K562 (cell line): ENCODE data around the gene WFDC6. TPM values are rescaled to one million over a fixed set of nuclear protein-coding genes. Genes with fewer than 3 reads are reported as not detected.

Source experiments
- ATAC-seq: fragments of 200-7000 bp; cut with Tn5 transposase; 3 replicates; pipeline ENCODE4 v1.9.1; 2020; ENCODE audit warnings: moderate library complexity
- BruUV-seq: library from RNA; stranded (reverse); fragments of 400-500 nt; replicated peaks from 2 replicates; lab custom pipeline; 2021; lab: Mats Ljungman, UMichigan
- CTCF ChIA-PET: fragments of 300-600 bp; formaldehyde crosslinking; extraction: SDS; loops from one replicate; lab custom pipeline; 2021; ENCODE audit warnings: low intra/inter-chr PET ratio; lab: Yijun Ruan, JAX
- POLR2A ChIA-PET: fragments of 300-600, 350-650 bp; sonication (Branson Sonifier 250); formaldehyde crosslinking; extraction: SDS; loops from one replicate; lab custom pipeline; 2021; ENCODE audit warnings: antibody characterized with exemption, inconsistent platforms; lab: Yijun Ruan, JAX
- DNase-seq, 4 experiments: peaks; one replicate each; pipeline versions ENCODE4 v3.0.0 to v3.0.0-alpha.2; 2011 to 2018; ENCODE audit warnings: low spot score in 3 of 4, mixed read lengths in 3 of 4; ENCODE audit errors: extremely low read depth in 1 of 4
- FAIRE-seq: peaks from 2 replicates; lab custom pipeline; 2011; peaks lifted over from hg19 to GRCh38; lab: Jason Lieb, UNC
- H2AFZ ChIP-seq: 2 replicates; pipeline ENCODE4 v1.6.0; 2011; ENCODE audit warnings: low read depth, low read length, control low read depth, inconsistent platforms
- H3K27ac ChIP-seq: fragments of 200-600 bp; 3 replicates; pipeline ENCODE4 v1.8.0; 2011; ENCODE audit warnings: low read depth, mild to moderate bottlenecking, control low read depth, inconsistent platforms, low read length, moderate library complexity, mixed read lengths; ENCODE audit errors: extremely low read depth
- H3K27me3 ChIP-seq, 2 experiments: fragments of 300-600 bp in 1 of 2; 2 replicates in 1 of 2; 3 replicates in 1 of 2; pipeline versions ENCODE4 v1.6.0 to v1.8.0; 2011; ENCODE audit warnings: inconsistent platforms in 2 of 2, low read length in 2 of 2, mild to moderate bottlenecking in 1 of 2, mixed read lengths in 1 of 2, moderate library complexity in 1 of 2; ENCODE audit not compliant: control insufficient read depth in 2 of 2, insufficient read depth in 2 of 2
- H3K36me3 ChIP-seq: fragments of 300-600 bp; 3 replicates; pipeline ENCODE4 v1.8.0; 2011; ENCODE audit warnings: mild to moderate bottlenecking, low read length, inconsistent platforms; ENCODE audit not compliant: control insufficient read depth, insufficient read depth
- H3K4me1 ChIP-seq, 2 experiments: fragments of 200-600 bp in 1 of 2; replicated peaks in 1 of 2; 2 replicates in 1 of 2; 3 replicates in 1 of 2; pipeline versions ENCODE4 v1.5.1 to v1.8.0; 2011; ENCODE audit warnings: inconsistent platforms in 2 of 2, low read length in 2 of 2, mild to moderate bottlenecking in 1 of 2, mixed read lengths in 1 of 2, moderate library complexity in 1 of 2; ENCODE audit not compliant: control insufficient read depth in 2 of 2, insufficient read depth in 2 of 2
- H3K4me2 ChIP-seq: 2 replicates; pipeline ENCODE4 v1.6.1; 2011; ENCODE audit warnings: low read length, control low read depth, inconsistent platforms, mixed read lengths; ENCODE audit not compliant: insufficient read depth
- H3K4me3 ChIP-seq: fragments of 200-600 bp; sonication (generic), shearing (Covaris generic); 2 replicates; pipeline ENCODE4 v1.5.1; 2016; ENCODE audit warnings: control low read depth, inconsistent platforms
- H3K79me2 ChIP-seq: fragments of 200-600 bp; 3 replicates; pipeline ENCODE4 v1.8.0; 2011; ENCODE audit warnings: low read length, inconsistent platforms; ENCODE audit not compliant: control insufficient read depth, insufficient read depth
- H3K9ac ChIP-seq, 2 experiments: 2 replicates each; pipeline versions ENCODE4 v1.6.0 to v1.6.1; 2011; ENCODE audit warnings: low read depth in 2 of 2, low read length in 2 of 2, control low read depth in 1 of 2, inconsistent platforms in 1 of 2, mild to moderate bottlenecking in 1 of 2, mixed read lengths in 1 of 2; ENCODE audit not compliant: insufficient read depth in 1 of 2
- H3K9me1 ChIP-seq: one replicate; pipeline ENCODE4 v1.6.0; 2011; ENCODE audit warnings: inconsistent platforms, mild to moderate bottlenecking, low read length, moderate library complexity; ENCODE audit not compliant: control insufficient read depth, insufficient read depth
- H3K9me3 ChIP-seq: replicated peaks from 2 replicates; pipeline ENCODE4 v1.5.1; 2011; ENCODE audit warnings: low read depth, low read length, inconsistent platforms; ENCODE audit not compliant: control insufficient read depth, insufficient read depth
- H4K20me1 ChIP-seq: replicated peaks from 2 replicates; pipeline ENCODE4 v1.6.1; 2011; ENCODE audit warnings: low read length, inconsistent platforms, mixed read lengths; ENCODE audit not compliant: control insufficient read depth, insufficient read depth
- ILF3 ChIP-seq: fragments of 450-650 bp; IDR thresholded peaks from 2 replicates; pipeline ENCODE4 v1.6.1; 2018; ENCODE audit warnings: antibody characterized with exemption, mild to moderate bottlenecking, moderate library complexity, borderline replicate concordance
- OTX1 ChIP-seq: fragments of 450-650 bp; formaldehyde crosslinking; IDR thresholded peaks from 2 replicates; pipeline ENCODE4 v1.4.0; 2022; ENCODE audit warnings: mild to moderate bottlenecking
- PBX2 ChIP-seq, 2 experiments: IDR thresholded peaks in 1 of 2; conservative IDR thresholded peaks in 1 of 2; 2 replicates each; pipeline ENCODE4 v1.6.1; 2016; ENCODE audit warnings: low read depth in 2 of 2, mild to moderate bottlenecking in 1 of 2, missing compliant biosample characterization in 1 of 2, missing genetic modification characterization in 1 of 2, moderate library complexity in 1 of 2
- SAFB ChIP-seq: fragments of 200-400 bp; formaldehyde crosslinking; IDR thresholded peaks from 2 replicates; pipeline ENCODE4 v1.6.1; 2017; ENCODE audit warnings: low read depth, low read length, borderline replicate concordance
- ZMIZ1 ChIP-seq, 2 experiments: fragments of 150-350 bp in 1 of 2; IDR thresholded peaks; 2 replicates each; pipeline ENCODE4 v1.6.1; 2012 to 2016; ENCODE audit warnings: low read depth in 2 of 2, low read length in 2 of 2, mild to moderate bottlenecking in 1 of 2, moderate library complexity in 1 of 2
- ZNF592 ChIP-seq: fragments of 450-650 bp; IDR thresholded peaks from 2 replicates; pipeline ENCODE4 v1.6.1; 2017; ENCODE audit warnings: antibody characterized with exemption, mild to moderate bottlenecking
- WGBS: fragments of 100-300 bp; shearing (Covaris generic); methylation state at CpG from one replicate; pipeline ENCODE4 v1.1.6; 2016; ENCODE audit warnings: low coverage, mixed read lengths; ENCODE audit not compliant: insufficient coverage; ENCODE audit errors: missing lambda C conversion rate; 5-methylcytosine and 5-hydroxymethylcytosine counted together
- in situ Hi-C: fragments of 300-500 bp; cut with MboI; formaldehyde crosslinking; loops from 4 replicates; pipeline ENCODE4 v1.15.0; 2018; ENCODE audit warnings: inconsistent platforms, mixed read lengths
- intact Hi-C: fragments of 100-400 bp; cut with micrococcal nuclease; formaldehyde crosslinking; loops from 2 replicates; pipeline ENCODE4 v1.14.2; 2022
- polyA plus RNA-seq, 8 experiments: library from polyadenylated mRNA; depleted of rRNA in 4 of 8; stranded (reverse) in 5 of 8; unstranded in 3 of 8; fragments of >200 nt; fragmentation: Nextera tagmentation in 2 of 8; fragmentation: Illumina TruSeq in 1 of 8; extraction: Ambion mirVana in 2 of 8; extraction: Trizol in 1 of 8; gene quantifications; 2 replicates each; pipeline versions ENCODE4 v1.2.1 to v1.2.3, GENCODE V29; 2011 to 2014; ENCODE audit warnings: inconsistent platforms in 1 of 8, missing spikeins in 1 of 8
- total RNA-seq, 7 experiments: library from RNA; depleted of rRNA in 6 of 7; stranded (reverse); fragments of >200 nt in 6 of 7; fragmentation: Illumina TruSeq in 2 of 7; extraction: Trizol in 2 of 7; gene quantifications; 2 replicates each; pipeline versions ENCODE4 v1.2.1 to v1.2.3, GENCODE V29; 2011 to 2021; ENCODE audit warnings: low replicate concordance in 1 of 7

Gene WFDC6
- total and polyA plus RNA-seq, 9 of the 15 experiments (the other 6 are each of a cell fraction or from before 2014, with no cell fraction given) = not detected

GRCh38 chr20:45576995-45577394 is 37.7 kb upstream of the WFDC6 start:
- no TSS peak for BruUV-seq
- in situ Hi-C loops = no loop called here
- Histone ChIP-seq H3K27me3 (peaks cover 5 to 8% of the 10 kb centered on the region in 2 experiments; a peak in 3 of 5 replicates), H4K20me1 (no peaks in the 10 kb centered on the region), H3K36me3 (no peaks in the 10 kb centered on the region), H3K4me3 (no peak overlapping the region), H3K9me3 (no peaks in the 10 kb centered on the region), H3K4me2 (no peak overlapping the region), H3K27ac (no peak overlapping the region), H3K4me1 (no peaks in the 10 kb centered on the region), H3K9me1 (no peaks in the 10 kb centered on the region), H3K9ac (no peak overlapping the region), H2AFZ (no peak overlapping the region), H3K79me2 (no peaks in the 10 kb centered on the region)
- WGBS = 0% methylated on average over 2 of the region's 2 CpGs
- FAIRE-seq (no peak), DNase-seq (no peak), ATAC-seq (no peak)
- intact Hi-C loops = no loop called here
- CTCF ChIA-PET = no interaction called here
- TF ChIP-seq ZNF592 (no peak), SAFB (no peak), ILF3 (no peak), PBX2 (CRISPR knock-in tag; IDR thresholded peaks at IDR 0.05; ENCODE audit: low read depth) (no peak), PBX2 (tag; conservative IDR thresholded peaks at IDR 0.05; ENCODE audit: low read depth) (no peak), ZMIZ1 (IDR thresholded peaks at IDR 0.05; ENCODE audit: low read depth in 2 of 2, low read length in 2 of 2) (no peak), OTX1 (no peak)
- POLR2A ChIA-PET = no interaction called here
